ENCODE measurements around the gene SENP5.

GRCh38 chr3:196938576-196938975 lies 70.9 kb downstream of the SENP5 start:
- TF ChIP-seq CTCF (IDR thresholded peaks at IDR 0.05) (no peak), POLR2A (IDR thresholded peaks at IDR 0.05) (no peak)
